GM23338 (cell line): Measurements from ENCODE around the gene BCAS1. TPM values are rescaled to one million over a fixed set of nuclear protein-coding genes. Genes with fewer than 3 reads are reported as not detected.

Experiments used
- ATAC-seq: fragments of 200-7000 bp; cut with Tn5 transposase; 3 replicates; pipeline ENCODE4 v1.9.1; 2020
- DNase-seq: peaks from one replicate; pipeline ENCODE4 v3.0.0-alpha.2; 2015; ENCODE audit warnings: low spot score
- H2AFZ ChIP-seq: fragments of 200-600 bp; sonication (generic); 2 replicates; pipeline ENCODE4 v1.8.0; 2016; ENCODE audit warnings: antibody characterized with exemption, mild to moderate bottlenecking, moderate library complexity
- H3F3A ChIP-seq: fragments of 200-600 bp; sonication (generic); replicated peaks from 2 replicates; pipeline ENCODE4 v1.8.0; 2017; ENCODE audit warnings: antibody characterized with exemption, mixed run types, low read depth
- H3K27ac ChIP-seq: fragments of 200-600 bp; sonication (generic); 2 replicates; pipeline ENCODE4 v1.6.1; 2016; ENCODE audit warnings: low read depth
- H3K27me3 ChIP-seq: fragments of 200-600 bp; sonication (generic); 2 replicates; pipeline ENCODE4 v1.8.0; 2016; ENCODE audit warnings: mild to moderate bottlenecking, mixed run types, moderate library complexity; ENCODE audit not compliant: insufficient read depth
- H3K36me3 ChIP-seq: fragments of 200-600 bp; sonication (generic); 2 replicates; pipeline ENCODE4 v1.8.0; 2016; ENCODE audit warnings: mild to moderate bottlenecking; ENCODE audit not compliant: insufficient read depth
- H3K4me1 ChIP-seq: fragments of 200-600 bp; sonication (generic); 2 replicates; pipeline ENCODE4 v1.8.0; 2016; ENCODE audit warnings: mild to moderate bottlenecking, moderate library complexity; ENCODE audit not compliant: insufficient read depth
- H3K4me2 ChIP-seq: fragments of 200-600 bp; sonication (generic); 2 replicates; pipeline ENCODE4 v1.7.1; 2017; ENCODE audit warnings: mixed run types
- H3K4me3 ChIP-seq: fragments of 200-600 bp; sonication (generic); 2 replicates; pipeline ENCODE4 v1.6.1; 2016; ENCODE audit warnings: mixed run types
- H3K79me2 ChIP-seq: fragments of 200-600 bp; sonication (generic); replicated peaks from 2 replicates; pipeline ENCODE4 v1.8.0; 2017; ENCODE audit warnings: mild to moderate bottlenecking; ENCODE audit not compliant: insufficient read depth
- H3K9me2 ChIP-seq: fragments of 200-600 bp; sonication (generic); 2 replicates; pipeline ENCODE4 v1.8.0; 2017; ENCODE audit not compliant: insufficient read depth
- H4K20me1 ChIP-seq: fragments of 200-600 bp; sonication (generic); replicated peaks from 2 replicates; pipeline ENCODE4 v1.8.0; 2017; ENCODE audit warnings: mild to moderate bottlenecking; ENCODE audit not compliant: insufficient read depth
- H3K27ac Mint-ChIP-seq: 2 replicates; pipeline ENCODE4 v1.8.0; 2020; ENCODE audit warnings: inconsistent platforms, mild to moderate bottlenecking, moderate library complexity, mixed read lengths
- H3K27me3 Mint-ChIP-seq: 3 replicates; pipeline ENCODE4 v1.8.0; 2022; ENCODE audit warnings: low read depth, mild to moderate bottlenecking, moderate library complexity, mixed read lengths, inconsistent platforms; ENCODE audit not compliant: insufficient read depth, poor library complexity
- H3K36me3 Mint-ChIP-seq: 3 replicates; pipeline ENCODE4 v1.8.0; 2021; ENCODE audit warnings: low read depth, mild to moderate bottlenecking, inconsistent platforms, moderate library complexity, mixed read lengths
- H3K4me1 Mint-ChIP-seq: 3 replicates; pipeline ENCODE4 v1.8.0; 2020; ENCODE audit warnings: mild to moderate bottlenecking, inconsistent platforms, mixed read lengths
- H3K4me3 Mint-ChIP-seq: 3 replicates; pipeline ENCODE4 v1.8.0; 2021; ENCODE audit warnings: moderate library complexity, mild to moderate bottlenecking, inconsistent platforms, mixed read lengths
- H3K9me3 Mint-ChIP-seq: 3 replicates; pipeline ENCODE4 v1.8.0; 2020; ENCODE audit warnings: moderate library complexity, mild to moderate bottlenecking, inconsistent platforms, mixed read lengths
- EZH2 ChIP-seq: fragments of 200-600 bp; sonication (generic); IDR thresholded peaks from one replicate; pipeline ENCODE4 v1.8.0; 2017; ENCODE audit warnings: antibody characterized with exemption, mild to moderate bottlenecking, low read depth; ENCODE audit not compliant: unreplicated experiment
- EZH2phosphoT487 ChIP-seq: fragments of 200-600 bp; sonication (generic); IDR thresholded peaks from one replicate; pipeline ENCODE4 v1.8.1; 2018; ENCODE audit warnings: antibody characterized with exemption; ENCODE audit not compliant: unreplicated experiment
- NANOG ChIP-seq: IDR thresholded peaks from 2 replicates; pipeline ENCODE4 v1.6.1; 2016; ENCODE audit warnings: antibody characterized with exemption, borderline replicate concordance
- POLR2AphosphoS5 ChIP-seq: IDR thresholded peaks from 2 replicates; pipeline ENCODE4 v1.6.1; 2016; ENCODE audit warnings: antibody characterized with exemption, low read depth
- ZNF114 ChIP-seq: fragments of 250-450 bp; sonication (Bioruptor Pico); IDR thresholded peaks from 2 replicates; pipeline ENCODE4 v1.5.0; 2020; ENCODE audit warnings: mild to moderate bottlenecking, moderate library complexity
- polyA plus RNA-seq: library from polyadenylated mRNA; unstranded; fragments of >200 nt; fragmentation: Nextera tagmentation; extraction: Ambion mirVana; gene quantifications from 2 replicates; pipeline ENCODE4 v1.2.1, GENCODE V29; 2016
- total RNA-seq: library from RNA; depleted of rRNA; stranded (reverse); fragments of >200 nt; shearing (Covaris generic); gene quantifications from 2 replicates; pipeline ENCODE4 v1.2.3, GENCODE V29; 2014
- TF ChIP-seq, protein P1 (sequence below): fragments of 250-450 bp; sonication (Bioruptor Pico); IDR thresholded peaks from 2 replicates; pipeline ENCODE4 v1.5.0; 2020; ENCODE audit warnings: mild to moderate bottlenecking, moderate library complexity
- TF ChIP-seq, protein P2 (sequence below): IDR thresholded peaks from 2 replicates; pipeline ENCODE4 v1.6.1; 2016; ENCODE audit warnings: antibody characterized with exemption
- TF ChIP-seq, protein P3 (sequence below), 2 experiments: fragments of 200-600 bp in 1 of 2; sonication (generic) in 1 of 2; conservative IDR thresholded peaks; 2 replicates each; pipeline versions ENCODE4 v1.5.1 to v1.6.1; 2016 to 2017; ENCODE audit warnings: antibody characterized with exemption in 2 of 2, low read depth in 2 of 2, mild to moderate bottlenecking in 2 of 2, moderate library complexity in 1 of 2

The BCAS1 gene
- total and polyA plus RNA-seq, 2 experiments from 2014 or later, result 0.17 to 0.19 TPM

DNA sequence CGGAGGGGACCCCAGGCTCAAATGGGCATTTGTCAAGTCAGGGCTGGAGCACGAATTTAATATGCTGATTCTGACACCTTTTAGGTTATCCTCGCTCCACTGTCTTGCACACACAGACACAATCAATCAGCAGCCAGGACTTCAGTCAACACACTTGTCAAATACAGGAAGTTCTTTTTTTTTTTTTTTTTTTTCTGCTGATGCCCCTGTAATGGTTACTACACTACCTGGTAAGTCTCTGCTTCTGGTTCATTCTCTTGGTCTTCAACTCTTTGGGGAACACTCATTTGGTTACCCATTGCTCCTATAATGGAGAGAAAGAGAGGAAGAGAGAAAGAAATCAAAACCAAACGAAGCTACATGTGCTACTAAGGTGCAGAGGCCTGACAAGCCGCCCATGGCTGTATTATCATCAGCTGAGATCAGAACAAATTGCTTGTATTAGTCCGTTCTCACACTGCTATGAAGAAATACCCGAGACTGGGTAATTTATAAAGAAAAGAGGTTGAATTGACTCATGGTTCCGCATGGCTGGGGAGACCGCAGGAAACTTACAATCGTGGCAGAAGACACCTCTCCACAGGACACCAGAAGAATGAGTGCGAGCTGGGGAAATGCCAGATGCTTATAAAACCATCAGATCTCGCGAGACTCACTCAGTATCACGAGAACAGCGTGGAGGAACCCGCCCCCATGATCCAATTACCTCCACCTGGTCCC is 11.8 kb downstream of the BCAS1 start:
- Histone ChIP-seq H3K36me3 (no peaks in the 10 kb centered on the region), H3F3A (no peaks in the 10 kb centered on the region), H3K79me2 (no peaks in the 10 kb centered on the region), H3K27ac (no peak overlapping the region), H3K27me3 (no peaks in the 10 kb centered on the region), H3K4me2 (no peak overlapping the region), H2AFZ (peak overlapping the region; percentile 49; the same call in 1 of the 2 replicates), H4K20me1 (no peaks in the 10 kb centered on the region), H3K4me1 (no peaks in the 10 kb centered on the region), H3K9me2 (no peaks in the 10 kb centered on the region), H3K4me3 (no peak overlapping the region)
- TF ChIP-seq, protein P1, sequence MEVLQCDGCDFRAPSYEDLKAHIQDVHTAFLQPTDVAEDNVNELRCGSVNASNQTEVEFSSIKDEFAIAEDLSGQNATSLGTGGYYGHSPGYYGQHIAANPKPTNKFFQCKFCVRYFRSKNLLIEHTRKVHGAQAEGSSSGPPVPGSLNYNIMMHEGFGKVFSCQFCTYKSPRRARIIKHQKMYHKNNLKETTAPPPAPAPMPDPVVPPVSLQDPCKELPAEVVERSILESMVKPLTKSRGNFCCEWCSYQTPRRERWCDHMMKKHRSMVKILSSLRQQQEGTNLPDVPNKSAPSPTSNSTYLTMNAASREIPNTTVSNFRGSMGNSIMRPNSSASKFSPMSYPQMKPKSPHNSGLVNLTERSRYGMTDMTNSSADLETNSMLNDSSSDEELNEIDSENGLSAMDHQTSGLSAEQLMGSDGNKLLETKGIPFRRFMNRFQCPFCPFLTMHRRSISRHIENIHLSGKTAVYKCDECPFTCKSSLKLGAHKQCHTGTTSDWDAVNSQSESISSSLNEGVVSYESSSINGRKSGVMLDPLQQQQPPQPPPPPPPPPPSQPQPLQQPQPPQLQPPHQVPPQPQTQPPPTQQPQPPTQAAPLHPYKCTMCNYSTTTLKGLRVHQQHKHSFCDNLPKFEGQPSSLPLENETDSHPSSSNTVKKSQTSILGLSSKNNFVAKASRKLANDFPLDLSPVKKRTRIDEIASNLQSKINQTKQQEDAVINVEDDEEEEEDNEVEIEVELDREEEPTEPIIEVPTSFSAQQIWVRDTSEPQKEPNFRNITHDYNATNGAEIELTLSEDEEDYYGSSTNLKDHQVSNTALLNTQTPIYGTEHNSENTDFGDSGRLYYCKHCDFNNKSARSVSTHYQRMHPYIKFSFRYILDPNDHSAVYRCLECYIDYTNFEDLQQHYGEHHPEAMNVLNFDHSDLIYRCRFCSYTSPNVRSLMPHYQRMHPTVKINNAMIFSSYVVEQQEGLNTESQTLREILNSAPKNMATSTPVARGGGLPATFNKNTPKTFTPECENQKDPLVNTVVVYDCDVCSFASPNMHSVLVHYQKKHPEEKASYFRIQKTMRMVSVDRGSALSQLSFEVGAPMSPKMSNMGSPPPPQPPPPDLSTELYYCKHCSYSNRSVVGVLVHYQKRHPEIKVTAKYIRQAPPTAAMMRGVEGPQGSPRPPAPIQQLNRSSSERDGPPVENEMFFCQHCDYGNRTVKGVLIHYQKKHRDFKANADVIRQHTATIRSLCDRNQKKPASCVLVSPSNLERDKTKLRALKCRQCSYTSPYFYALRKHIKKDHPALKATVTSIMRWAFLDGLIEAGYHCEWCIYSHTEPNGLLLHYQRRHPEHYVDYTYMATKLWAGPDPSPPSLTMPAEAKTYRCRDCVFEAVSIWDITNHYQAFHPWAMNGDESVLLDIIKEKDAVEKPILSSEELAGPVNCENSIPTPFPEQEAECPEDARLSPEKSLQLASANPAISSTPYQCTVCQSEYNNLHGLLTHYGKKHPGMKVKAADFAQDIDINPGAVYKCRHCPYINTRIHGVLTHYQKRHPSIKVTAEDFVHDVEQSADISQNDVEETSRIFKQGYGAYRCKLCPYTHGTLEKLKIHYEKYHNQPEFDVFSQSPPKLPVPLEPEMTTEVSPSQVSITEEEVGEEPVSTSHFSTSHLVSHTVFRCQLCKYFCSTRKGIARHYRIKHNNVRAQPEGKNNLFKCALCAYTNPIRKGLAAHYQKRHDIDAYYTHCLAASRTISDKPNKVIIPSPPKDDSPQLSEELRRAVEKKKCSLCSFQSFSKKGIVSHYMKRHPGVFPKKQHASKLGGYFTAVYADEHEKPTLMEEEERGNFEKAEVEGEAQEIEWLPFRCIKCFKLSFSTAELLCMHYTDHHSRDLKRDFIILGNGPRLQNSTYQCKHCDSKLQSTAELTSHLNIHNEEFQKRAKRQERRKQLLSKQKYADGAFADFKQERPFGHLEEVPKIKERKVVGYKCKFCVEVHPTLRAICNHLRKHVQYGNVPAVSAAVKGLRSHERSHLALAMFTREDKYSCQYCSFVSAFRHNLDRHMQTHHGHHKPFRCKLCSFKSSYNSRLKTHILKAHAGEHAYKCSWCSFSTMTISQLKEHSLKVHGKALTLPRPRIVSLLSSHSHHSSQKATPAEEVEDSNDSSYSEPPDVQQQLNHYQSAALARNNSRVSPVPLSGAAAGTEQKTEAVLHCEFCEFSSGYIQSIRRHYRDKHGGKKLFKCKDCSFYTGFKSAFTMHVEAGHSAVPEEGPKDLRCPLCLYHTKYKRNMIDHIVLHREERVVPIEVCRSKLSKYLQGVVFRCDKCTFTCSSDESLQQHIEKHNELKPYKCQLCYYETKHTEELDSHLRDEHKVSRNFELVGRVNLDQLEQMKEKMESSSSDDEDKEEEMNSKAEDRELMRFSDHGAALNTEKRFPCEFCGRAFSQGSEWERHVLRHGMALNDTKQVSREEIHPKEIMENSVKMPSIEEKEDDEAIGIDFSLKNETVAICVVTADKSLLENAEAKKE, result no peak
- TF ChIP-seq, protein P2, sequence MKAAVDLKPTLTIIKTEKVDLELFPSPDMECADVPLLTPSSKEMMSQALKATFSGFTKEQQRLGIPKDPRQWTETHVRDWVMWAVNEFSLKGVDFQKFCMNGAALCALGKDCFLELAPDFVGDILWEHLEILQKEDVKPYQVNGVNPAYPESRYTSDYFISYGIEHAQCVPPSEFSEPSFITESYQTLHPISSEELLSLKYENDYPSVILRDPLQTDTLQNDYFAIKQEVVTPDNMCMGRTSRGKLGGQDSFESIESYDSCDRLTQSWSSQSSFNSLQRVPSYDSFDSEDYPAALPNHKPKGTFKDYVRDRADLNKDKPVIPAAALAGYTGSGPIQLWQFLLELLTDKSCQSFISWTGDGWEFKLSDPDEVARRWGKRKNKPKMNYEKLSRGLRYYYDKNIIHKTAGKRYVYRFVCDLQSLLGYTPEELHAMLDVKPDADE, result no peak
- TF ChIP-seq, protein P3, sequence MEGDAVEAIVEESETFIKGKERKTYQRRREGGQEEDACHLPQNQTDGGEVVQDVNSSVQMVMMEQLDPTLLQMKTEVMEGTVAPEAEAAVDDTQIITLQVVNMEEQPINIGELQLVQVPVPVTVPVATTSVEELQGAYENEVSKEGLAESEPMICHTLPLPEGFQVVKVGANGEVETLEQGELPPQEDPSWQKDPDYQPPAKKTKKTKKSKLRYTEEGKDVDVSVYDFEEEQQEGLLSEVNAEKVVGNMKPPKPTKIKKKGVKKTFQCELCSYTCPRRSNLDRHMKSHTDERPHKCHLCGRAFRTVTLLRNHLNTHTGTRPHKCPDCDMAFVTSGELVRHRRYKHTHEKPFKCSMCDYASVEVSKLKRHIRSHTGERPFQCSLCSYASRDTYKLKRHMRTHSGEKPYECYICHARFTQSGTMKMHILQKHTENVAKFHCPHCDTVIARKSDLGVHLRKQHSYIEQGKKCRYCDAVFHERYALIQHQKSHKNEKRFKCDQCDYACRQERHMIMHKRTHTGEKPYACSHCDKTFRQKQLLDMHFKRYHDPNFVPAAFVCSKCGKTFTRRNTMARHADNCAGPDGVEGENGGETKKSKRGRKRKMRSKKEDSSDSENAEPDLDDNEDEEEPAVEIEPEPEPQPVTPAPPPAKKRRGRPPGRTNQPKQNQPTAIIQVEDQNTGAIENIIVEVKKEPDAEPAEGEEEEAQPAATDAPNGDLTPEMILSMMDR (conservative IDR thresholded peaks at IDR 0.05; ENCODE audit: low read depth in 2 of 2), result no peak
- TF ChIP-seq EZH2 (no peak), EZH2phosphoT487 (no peak), POLR2AphosphoS5 (no peak), ZNF114 (CRISPR knock-in tag) (no peak), NANOG (no peak)
- Mint-ChIP-seq H3K36me3 (no peaks in the 10 kb centered on the region), H3K4me3 (no peak overlapping the region), H3K9me3 (no peaks in the 10 kb centered on the region), H3K27ac (no peak overlapping the region; the same call in 1 of the 2 replicates), H3K27me3 (peaks cover 2% of the 10 kb centered on the region), H3K4me1 (no peaks in the 10 kb centered on the region)
- ATAC-seq (no peak), DNase-seq (peak; percentile 13)
